ENCODE results near the gene STOML1.

STOML1 gene

GRCh38 chr15:73950479-73950830 is 41.6 kb downstream of the STOML1 start:
- H3K9me2 ChIP-seq (replicated peaks; ENCODE audit: low read depth, low read length): no peaks in the 10 kb centered on the region
- TF ChIP-seq CTCF (conservative IDR thresholded peaks at IDR 0.05; ENCODE audit: low read length): no peak
- TF ChIP-seq EZH2phosphoT487 (IDR thresholded peaks at IDR 0.05; ENCODE audit: borderline replicate concordance): no peak
- no peaks in the 10 kb centered on the region for H4K20me1 ChIP-seq (ENCODE audit: insufficient read depth, low read length, poor library complexity, severe bottlenecking)
- H3K9me3 ChIP-seq (ENCODE audit: insufficient read depth, low read depth, low read length): no peaks in the 10 kb centered on the region
- H3K4me2 ChIP-seq (ENCODE audit: low read depth, low read length, poor library complexity, severe bottlenecking): no peak overlapping the region
- no peaks in the 10 kb centered on the region for H3K27me3 ChIP-seq (ENCODE audit: insufficient read depth, low read length, poor library complexity, severe bottlenecking)
- H3F3A ChIP-seq (ENCODE audit: low read depth): no peaks in the 10 kb centered on the region
- no peak overlapping the region for H3K9ac ChIP-seq (ENCODE audit: low read depth, low read length, poor library complexity, severe bottlenecking)
- no peak overlapping the region for H3K4me3 ChIP-seq (ENCODE audit: low read length, poor library complexity, severe bottlenecking)
- no peaks in the 10 kb centered on the region for H3K36me3 ChIP-seq (ENCODE audit: insufficient read depth, low read length)
- H3K4me1 ChIP-seq (ENCODE audit: insufficient read depth, low read length, poor library complexity, severe bottlenecking): peaks cover 17% of the 10 kb centered on the region
- peak overlapping the region; percentile 71 for H2AFZ ChIP-seq (ENCODE audit: low read length)
- no peaks in the 10 kb centered on the region for H3K79me2 ChIP-seq (ENCODE audit: insufficient read depth, low read length)

GRCh38 chr15:73949496-73949895 is 42.6 kb downstream of the STOML1 start:
- Histone ChIP-seq H3K9me2 (replicated peaks; ENCODE audit: low read depth, low read length) (no peaks in the 10 kb centered on the region), H3K4me1 (ENCODE audit: insufficient read depth, low read length, poor library complexity, severe bottlenecking) (peaks cover 27% of the 10 kb centered on the region), H3K36me3 (ENCODE audit: insufficient read depth, low read length) (no peaks in the 10 kb centered on the region), H3K9ac (ENCODE audit: low read depth, low read length, poor library complexity, severe bottlenecking) (no peak overlapping the region), H3K4me2 (ENCODE audit: low read depth, low read length, poor library complexity, severe bottlenecking) (no peak overlapping the region), H3K4me3 (ENCODE audit: low read length, poor library complexity, severe bottlenecking) (no peak overlapping the region), H2AFZ (ENCODE audit: low read length) (no peak overlapping the region), H3K9me3 (ENCODE audit: insufficient read depth, low read depth, low read length) (no peaks in the 10 kb centered on the region), H4K20me1 (ENCODE audit: insufficient read depth, low read length, poor library complexity, severe bottlenecking) (no peaks in the 10 kb centered on the region), H3F3A (ENCODE audit: low read depth) (no peaks in the 10 kb centered on the region), H3K79me2 (ENCODE audit: insufficient read depth, low read length) (no peaks in the 10 kb centered on the region), H3K27me3 (ENCODE audit: insufficient read depth, low read length, poor library complexity, severe bottlenecking) (no peaks in the 10 kb centered on the region)
- no peak for TF ChIP-seq CTCF (conservative IDR thresholded peaks at IDR 0.05; ENCODE audit: low read length)
- no peak for TF ChIP-seq EZH2phosphoT487 (IDR thresholded peaks at IDR 0.05; ENCODE audit: borderline replicate concordance)

GRCh38 chr15:73948982-73949381 is 43.1 kb downstream of the STOML1 start:
- Histone ChIP-seq H3K9me2 (replicated peaks; ENCODE audit: low read depth, low read length) (no peaks in the 10 kb centered on the region), H3F3A (ENCODE audit: low read depth) (no peaks in the 10 kb centered on the region), H3K9me3 (ENCODE audit: insufficient read depth, low read depth, low read length) (no peaks in the 10 kb centered on the region), H3K9ac (ENCODE audit: low read depth, low read length, poor library complexity, severe bottlenecking) (no peak overlapping the region), H3K36me3 (ENCODE audit: insufficient read depth, low read length) (no peaks in the 10 kb centered on the region), H3K4me3 (ENCODE audit: low read length, poor library complexity, severe bottlenecking) (no peak overlapping the region), H3K4me2 (ENCODE audit: low read depth, low read length, poor library complexity, severe bottlenecking) (no peak overlapping the region), H3K27me3 (ENCODE audit: insufficient read depth, low read length, poor library complexity, severe bottlenecking) (no peaks in the 10 kb centered on the region), H3K4me1 (ENCODE audit: insufficient read depth, low read length, poor library complexity, severe bottlenecking) (peaks cover 28% of the 10 kb centered on the region), H3K79me2 (ENCODE audit: insufficient read depth, low read length) (no peaks in the 10 kb centered on the region), H2AFZ (ENCODE audit: low read length) (no peak overlapping the region), H4K20me1 (ENCODE audit: insufficient read depth, low read length, poor library complexity, severe bottlenecking) (no peaks in the 10 kb centered on the region)
- no peak for TF ChIP-seq EZH2phosphoT487 (IDR thresholded peaks at IDR 0.05; ENCODE audit: borderline replicate concordance)
- no peak for TF ChIP-seq CTCF (conservative IDR thresholded peaks at IDR 0.05; ENCODE audit: low read length)
